HCT116 (cell line): Measurements from ENCODE around the gene MAGI3. TPM values are rescaled to one million over a fixed set of nuclear protein-coding genes. Genes with fewer than 3 reads are reported as not detected.

Source experiments
- ATAC-seq: fragments of 200-7000 bp; cut with Tn5 transposase; 2 replicates; pipeline ENCODE4 v1.9.1; 2020; ENCODE audit warnings: mild to moderate bottlenecking, moderate library complexity
- BruUV-seq: library from RNA; stranded (reverse); fragments of 400-500 nt; replicated peaks from 2 replicates; lab custom pipeline; 2021; lab: Mats Ljungman, UMichigan
- CTCF ChIA-PET: fragments of 300-600 bp; sonication (Branson Sonifier 250); formaldehyde crosslinking; loops from one replicate; lab custom pipeline; 2021; ENCODE audit warnings: antibody characterized with exemption; lab: Charles Lee
- POLR2A ChIA-PET: fragments of 300-600, 350-600 bp; sonication (Branson Sonifier 250); formaldehyde crosslinking; loops from one replicate; lab custom pipeline; 2021; ENCODE audit warnings: antibody characterized with exemption; lab: Charles Lee
- RAD21 ChIA-PET, 2 experiments: fragments of 300-600 bp; sonication (Branson Sonifier 250); formaldehyde crosslinking; loops; one replicate each; lab custom pipeline; 2023; ENCODE audit warnings: low total read pairs in 2 of 2; ENCODE audit not compliant: uncharacterized antibody in 2 of 2, unreplicated experiment in 2 of 2, low non-redundant PET in 1 of 2; lab: Charles Lee
- DNase-seq: peaks from one replicate; pipeline ENCODE4 v3.0.0-alpha.2; 2010; ENCODE audit warnings: low read depth, low spot score
- H2AFZ ChIP-seq: fragments of 200-600 bp; shearing (Covaris generic), sonication (generic); 2 replicates; pipeline ENCODE4 v1.6.1; 2017; ENCODE audit warnings: low read depth, mixed run types, mixed read lengths, antibody characterized with exemption, low read length; ENCODE audit not compliant: poor library complexity, severe bottlenecking
- H3K27ac ChIP-seq: 2 replicates; pipeline ENCODE4 v1.5.1; 2012; ENCODE audit warnings: low read depth, low read length
- H3K27me3 ChIP-seq: fragments of 200-600 bp; sonication (generic); 2 replicates; pipeline ENCODE4 v1.6.1; 2016; ENCODE audit warnings: mixed run types, low read length, mixed read lengths; ENCODE audit not compliant: insufficient read depth
- H3K36me3 ChIP-seq, 2 experiments: fragments of 200-500 bp in 1 of 2; fragments of 200-600 bp in 1 of 2; sonication (Bioruptor generic) in 1 of 2; sonication (generic) in 1 of 2; 2 replicates each; pipeline versions ENCODE4 v1.5.1 to v1.6.1; 2014 to 2016; ENCODE audit warnings: low read length in 2 of 2, inconsistent platforms in 1 of 2, mixed read lengths in 1 of 2, mixed run types in 1 of 2; ENCODE audit not compliant: insufficient read depth in 2 of 2, control insufficient read depth in 1 of 2
- H3K4me1 ChIP-seq, 2 experiments: fragments of 200-600 bp in 1 of 2; sonication (generic) in 1 of 2; 2 replicates each; pipeline versions ENCODE4 v1.5.1 to v1.6.1; 2012 to 2017; ENCODE audit warnings: low read length in 2 of 2, inconsistent platforms in 1 of 2, mild to moderate bottlenecking in 1 of 2, mixed read lengths in 1 of 2, mixed run types in 1 of 2, moderate library complexity in 1 of 2; ENCODE audit not compliant: insufficient read depth in 2 of 2, control insufficient read depth in 1 of 2
- H3K4me2 ChIP-seq: fragments of 200-600 bp; sonication (generic); 2 replicates; pipeline ENCODE4 v1.6.1; 2017; ENCODE audit warnings: mixed run types, low read length, mixed read lengths
- H3K4me3 ChIP-seq, 2 experiments: fragments of 200-600 bp in 1 of 2; sonication (generic) in 1 of 2; replicated peaks in 1 of 2; 2 replicates each; pipeline ENCODE4 v1.5.1; 2011 to 2016; ENCODE audit warnings: low read length in 2 of 2, control low read depth in 1 of 2, low read depth in 1 of 2, mild to moderate bottlenecking in 1 of 2, mixed read lengths in 1 of 2, mixed run types in 1 of 2
- H3K79me2 ChIP-seq: fragments of 200-600 bp; sonication (generic); 2 replicates; pipeline ENCODE4 v1.6.1; 2017; ENCODE audit warnings: mild to moderate bottlenecking, mixed run types, low read length, moderate library complexity, mixed read lengths; ENCODE audit not compliant: insufficient read depth
- H3K9ac ChIP-seq: fragments of 200-600 bp; sonication (generic); 2 replicates; pipeline ENCODE4 v1.6.1; 2016; ENCODE audit warnings: low read length, mixed read lengths
- H3K9me2 ChIP-seq: fragments of 200-600 bp; sonication (generic), shearing (Covaris generic); 2 replicates; pipeline ENCODE4 v1.6.1; 2017; ENCODE audit warnings: mixed run types, mild to moderate bottlenecking, moderate library complexity; ENCODE audit not compliant: insufficient read depth
- H3K9me3 ChIP-seq, 2 experiments: fragments of 200-500 bp in 1 of 2; fragments of 200-600 bp in 1 of 2; sonication (Bioruptor generic) in 1 of 2; sonication (generic) in 1 of 2; 2 replicates each; pipeline ENCODE4 v1.6.1; 2014 to 2017; ENCODE audit warnings: low read length in 2 of 2, mixed read lengths in 2 of 2, inconsistent platforms in 1 of 2, low read depth in 1 of 2, mild to moderate bottlenecking in 1 of 2, mixed run types in 1 of 2, moderate library complexity in 1 of 2; ENCODE audit not compliant: control insufficient read depth in 1 of 2, insufficient read depth in 1 of 2
- H4K20me1 ChIP-seq: fragments of 200-600 bp; sonication (generic), shearing (Covaris generic); 2 replicates; pipeline ENCODE4 v1.6.1; 2017; ENCODE audit warnings: mixed run types, mild to moderate bottlenecking, moderate library complexity; ENCODE audit not compliant: insufficient read depth
- CEBPB ChIP-seq: IDR thresholded peaks from 2 replicates; pipeline ENCODE4 v1.6.1; 2012; ENCODE audit warnings: low read depth
- EZH2 ChIP-seq: fragments of 200-600 bp; sonication (generic); IDR thresholded peaks from 2 replicates; pipeline ENCODE4 v1.6.1; 2017; ENCODE audit warnings: antibody characterized with exemption, mixed run types
- EZH2phosphoT487 ChIP-seq: fragments of 200-600 bp; IDR thresholded peaks from 2 replicates; pipeline ENCODE4 v1.6.1; 2018; ENCODE audit warnings: antibody characterized with exemption, borderline replicate concordance
- FOSL1 ChIP-seq: IDR thresholded peaks from 2 replicates; pipeline ENCODE4 v1.6.1; 2012; ENCODE audit warnings: low read depth
- JUND ChIP-seq: IDR thresholded peaks from 2 replicates; pipeline ENCODE4 v1.6.1; 2012
- POLR2AphosphoS5 ChIP-seq: IDR thresholded peaks from 2 replicates; pipeline ENCODE4 v1.6.1; 2011; ENCODE audit warnings: mild to moderate bottlenecking, low read depth, low read length, moderate library complexity
- TCF7L2 ChIP-seq: IDR thresholded peaks from 2 replicates; pipeline ENCODE4 v1.7.0; 2011; ENCODE audit warnings: borderline replicate concordance, inconsistent platforms; ENCODE audit not compliant: insufficient read depth, insufficient read length; ENCODE audit errors: extremely low read depth
- ZFX ChIP-seq: fragments of 450-650 bp; IDR thresholded peaks from 2 replicates; pipeline ENCODE4 v1.6.1; 2017
- intact Hi-C: fragments of 100-400 bp; cut with micrococcal nuclease; formaldehyde crosslinking; loops from 2 replicates; pipeline ENCODE4 v1.10.0; 2022
- total RNA-seq: library from RNA; stranded (reverse); gene quantifications from one replicate; pipeline ENCODE4 v1.2.1, GENCODE V29; 2021; ENCODE audit not compliant: unreplicated experiment
- TF ChIP-seq, protein P1 (sequence below): IDR thresholded peaks from 2 replicates; pipeline ENCODE4 v1.6.1; 2011; ENCODE audit warnings: mild to moderate bottlenecking, low read length, moderate library complexity; ENCODE audit not compliant: insufficient replicate concordance; ENCODE audit errors: extremely low read depth

MAGI3 gene
- total RNA-seq, 1 experiment from 2014 or later, result 11.8 TPM

DNA sequence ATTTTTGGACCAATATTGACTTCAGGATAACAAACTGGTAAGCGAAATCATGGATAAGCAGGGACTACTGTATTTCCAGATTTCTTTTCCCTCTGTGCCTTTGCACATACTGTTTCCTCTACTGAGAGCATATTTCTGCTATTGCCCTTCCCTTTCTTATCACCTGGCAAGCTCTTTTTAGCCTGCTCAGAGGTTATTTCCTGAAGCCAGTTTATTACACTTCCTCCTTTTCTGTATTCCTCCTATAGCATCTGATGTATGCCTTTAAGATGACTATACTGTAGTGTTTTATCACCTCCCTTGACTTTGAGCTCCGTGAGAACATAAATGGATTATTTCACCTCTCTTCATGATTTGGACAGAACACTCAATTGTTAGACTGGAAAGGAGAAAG lies 49.0 kb downstream of the MAGI3 start:
- H3K27me3 ChIP-seq, result no peaks in the 10 kb centered on the region
- TF ChIP-seq, protein P1, sequence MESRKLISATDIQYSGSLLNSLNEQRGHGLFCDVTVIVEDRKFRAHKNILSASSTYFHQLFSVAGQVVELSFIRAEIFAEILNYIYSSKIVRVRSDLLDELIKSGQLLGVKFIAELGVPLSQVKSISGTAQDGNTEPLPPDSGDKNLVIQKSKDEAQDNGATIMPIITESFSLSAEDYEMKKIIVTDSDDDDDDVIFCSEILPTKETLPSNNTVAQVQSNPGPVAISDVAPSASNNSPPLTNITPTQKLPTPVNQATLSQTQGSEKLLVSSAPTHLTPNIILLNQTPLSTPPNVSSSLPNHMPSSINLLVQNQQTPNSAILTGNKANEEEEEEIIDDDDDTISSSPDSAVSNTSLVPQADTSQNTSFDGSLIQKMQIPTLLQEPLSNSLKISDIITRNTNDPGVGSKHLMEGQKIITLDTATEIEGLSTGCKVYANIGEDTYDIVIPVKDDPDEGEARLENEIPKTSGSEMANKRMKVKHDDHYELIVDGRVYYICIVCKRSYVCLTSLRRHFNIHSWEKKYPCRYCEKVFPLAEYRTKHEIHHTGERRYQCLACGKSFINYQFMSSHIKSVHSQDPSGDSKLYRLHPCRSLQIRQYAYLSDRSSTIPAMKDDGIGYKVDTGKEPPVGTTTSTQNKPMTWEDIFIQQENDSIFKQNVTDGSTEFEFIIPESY, result no peak
- no peak for TF ChIP-seq EZH2
- TF ChIP-seq CEBPB, result no peak
- no peak for TF ChIP-seq POLR2AphosphoS5
- no peak for TF ChIP-seq JUND
- no peak for TF ChIP-seq FOSL1
- TF ChIP-seq TCF7L2, result no peak
- no peak for TF ChIP-seq ZFX
- TF ChIP-seq EZH2phosphoT487, result no peak
- TF ChIP-seq, all 23 proteins: peak for 0
- 0 out of 4 replicates have a peak, but pooled peaks cover 0 to 6% of the 10 kb centered on the region in 2 experiments for H3K4me1 ChIP-seq
- H2AFZ ChIP-seq, result no peak overlapping the region
- intact Hi-C loops, result no loop called here
- no peak for ATAC-seq
- H3K9me3 ChIP-seq, result no peaks in the 10 kb centered on the region
- CTCF ChIA-PET, result no interaction called here
- RAD21 ChIA-PET, result no interaction called here
- DNase-seq, result no peak
- no peak overlapping the region for H3K9ac ChIP-seq
- no TSS peak for BruUV-seq
- H4K20me1 ChIP-seq, result no peaks in the 10 kb centered on the region
- 0 out of 2 replicates have a peak, but pooled peaks cover 3% of the 10 kb centered on the region for H3K79me2 ChIP-seq
- no peak overlapping the region for H3K27ac ChIP-seq
- no peak overlapping the region for H3K4me3 ChIP-seq
- POLR2A ChIA-PET, result no interaction called here
- H3K36me3 ChIP-seq, result no peaks in the 10 kb centered on the region
- H3K4me2 ChIP-seq, result no peak overlapping the region
- H3K9me2 ChIP-seq, result no peaks in the 10 kb centered on the region
